K562 (cell line): ENCODE data around the gene NMT1. TPM values are rescaled to one million over a fixed set of nuclear protein-coding genes. Genes with fewer than 3 reads are reported as not detected.

ENCODE experiments used
- BRD4 ChIP-seq: fragments of 200-600 bp; sonication (generic); IDR thresholded peaks from 2 replicates; pipeline ENCODE4 v1.6.1; 2017; ENCODE audit warnings: inconsistent platforms
- CBX8 ChIP-seq: fragments of 200-600 bp; sonication (generic); IDR thresholded peaks from 2 replicates; pipeline ENCODE4 v1.6.1; 2012; ENCODE audit warnings: borderline replicate concordance, mixed run types, low read depth, mild to moderate bottlenecking, moderate library complexity, mixed read lengths, low read length, control low read depth, inconsistent platforms; ENCODE audit not compliant: poor library complexity, severe bottlenecking; ENCODE audit errors: extremely low read depth
- E2F5 ChIP-seq: sonication (generic); formaldehyde crosslinking; IDR thresholded peaks from 2 replicates; pipeline ENCODE4 v1.8.0; 2022; ENCODE audit warnings: mild to moderate bottlenecking, missing genetic modification reagents
- HNRNPUL1 ChIP-seq: fragments of 200-400 bp; formaldehyde crosslinking; IDR thresholded peaks from 2 replicates; pipeline ENCODE4 v1.6.1; 2017; ENCODE audit warnings: low read length
- MTF1 ChIP-seq: fragments of 250-450 bp; sonication (Bioruptor Pico); IDR thresholded peaks from 2 replicates; pipeline ENCODE4 v1.9.0; 2021; ENCODE audit warnings: moderate library complexity, mild to moderate bottlenecking, inconsistent platforms, borderline replicate concordance
- NCOA4 ChIP-seq: fragments of 450-650 bp; IDR thresholded peaks from 2 replicates; pipeline ENCODE4 v1.6.1; 2018; ENCODE audit warnings: mild to moderate bottlenecking; ENCODE audit not compliant: partially characterized antibody
- NR3C1 ChIP-seq: sonication (generic); formaldehyde crosslinking; IDR thresholded peaks from 2 replicates; pipeline ENCODE4 v1.8.1; 2022; ENCODE audit warnings: missing genetic modification reagents
- RBM17 ChIP-seq: fragments of 200-400 bp; formaldehyde crosslinking; IDR thresholded peaks from 2 replicates; pipeline ENCODE4 v1.6.1; 2017; ENCODE audit warnings: low read depth, mild to moderate bottlenecking, low read length, borderline replicate concordance
- RBM39 ChIP-seq: fragments of 200-400 bp; formaldehyde crosslinking; optimal IDR thresholded peaks from 2 replicates; pipeline ENCODE3; 2018; ENCODE audit warnings: low read depth, low read length
- SIN3A ChIP-seq, 2 experiments: fragments of 150-350 bp in 1 of 2; IDR thresholded peaks; 2 replicates each; pipeline ENCODE4 v1.6.1; 2011 to 2016; ENCODE audit warnings: borderline replicate concordance in 2 of 2, low read depth in 2 of 2, low read length in 2 of 2, mild to moderate bottlenecking in 2 of 2, moderate library complexity in 2 of 2; ENCODE audit not compliant: control insufficient read depth in 1 of 2
- SIN3B ChIP-seq: fragments of 450-650 bp; IDR thresholded peaks from 2 replicates; pipeline ENCODE4 v1.6.1; 2017; ENCODE audit warnings: low read depth, mild to moderate bottlenecking, moderate library complexity
- SMAD1 ChIP-seq: fragments of 150-350 bp; IDR thresholded peaks from 2 replicates; pipeline ENCODE4 v1.6.1; 2014; ENCODE audit warnings: low read length, low read depth; ENCODE audit not compliant: partially characterized antibody
- SMC3 ChIP-seq: conservative IDR thresholded peaks from 2 replicates; pipeline ENCODE4 v1.6.1; 2011; ENCODE audit warnings: low read depth, low read length, improper control_type of control experiment; ENCODE audit not compliant: insufficient read depth
- TRIM24 ChIP-seq, 2 experiments: fragments of 450-650 bp; IDR thresholded peaks; 2 replicates each; pipeline ENCODE4 v1.6.1; 2016
- YBX1 ChIP-seq: fragments of 450-650 bp; IDR thresholded peaks from 2 replicates; pipeline ENCODE4 v1.7.1; 2016; ENCODE audit warnings: mild to moderate bottlenecking
- polyA plus RNA-seq, 8 experiments: library from polyadenylated mRNA; depleted of rRNA in 4 of 8; stranded (reverse) in 5 of 8; unstranded in 3 of 8; fragments of >200 nt; fragmentation: Nextera tagmentation in 2 of 8; fragmentation: Illumina TruSeq in 1 of 8; extraction: Ambion mirVana in 2 of 8; extraction: Trizol in 1 of 8; gene quantifications; 2 replicates each; pipeline versions ENCODE4 v1.2.1 to v1.2.3, GENCODE V29; 2011 to 2014; ENCODE audit warnings: inconsistent platforms in 1 of 8, missing spikeins in 1 of 8
- total RNA-seq, 7 experiments: library from RNA; depleted of rRNA in 6 of 7; stranded (reverse); fragments of >200 nt in 6 of 7; fragmentation: Illumina TruSeq in 2 of 7; extraction: Trizol in 2 of 7; gene quantifications; 2 replicates each; pipeline versions ENCODE4 v1.2.1 to v1.2.3, GENCODE V29; 2011 to 2021; ENCODE audit warnings: low replicate concordance in 1 of 7
- TF ChIP-seq, protein P1 (sequence below): sonication (generic); formaldehyde crosslinking; IDR thresholded peaks from 2 replicates; pipeline ENCODE4 v1.8.0; 2023; ENCODE audit warnings: mild to moderate bottlenecking, missing genetic modification reagents
- TF ChIP-seq, protein P2 (sequence below): fragments of 250-450 bp; sonication (Bioruptor Pico); IDR thresholded peaks from 2 replicates; pipeline ENCODE4 v1.5.0; 2021; ENCODE audit warnings: mild to moderate bottlenecking, moderate library complexity
- TF ChIP-seq, protein P3 (sequence below): fragments of 450-650 bp; formaldehyde crosslinking; IDR thresholded peaks from 2 replicates; pipeline ENCODE4 v1.4.0; 2022; ENCODE audit warnings: missing genetic modification characterization
- TF ChIP-seq, protein P4 (sequence below): sonication (generic); formaldehyde crosslinking; IDR thresholded peaks from 2 replicates; pipeline ENCODE4 v1.8.0; 2022; ENCODE audit warnings: mild to moderate bottlenecking, missing genetic modification reagents

NMT1 gene
- total and polyA plus RNA-seq, 9 of the 15 experiments (the other 6 are each of a cell fraction or from before 2014, with no cell fraction given): 86.7 to 569 (median 213) TPM

- TF ChIP-seq, protein P1, sequence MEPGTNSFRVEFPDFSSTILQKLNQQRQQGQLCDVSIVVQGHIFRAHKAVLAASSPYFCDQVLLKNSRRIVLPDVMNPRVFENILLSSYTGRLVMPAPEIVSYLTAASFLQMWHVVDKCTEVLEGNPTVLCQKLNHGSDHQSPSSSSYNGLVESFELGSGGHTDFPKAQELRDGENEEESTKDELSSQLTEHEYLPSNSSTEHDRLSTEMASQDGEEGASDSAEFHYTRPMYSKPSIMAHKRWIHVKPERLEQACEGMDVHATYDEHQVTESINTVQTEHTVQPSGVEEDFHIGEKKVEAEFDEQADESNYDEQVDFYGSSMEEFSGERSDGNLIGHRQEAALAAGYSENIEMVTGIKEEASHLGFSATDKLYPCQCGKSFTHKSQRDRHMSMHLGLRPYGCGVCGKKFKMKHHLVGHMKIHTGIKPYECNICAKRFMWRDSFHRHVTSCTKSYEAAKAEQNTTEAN (CRISPR knock-in tag): no peak
- no peak for TF ChIP-seq SIN3B
- TF ChIP-seq, protein P2, sequence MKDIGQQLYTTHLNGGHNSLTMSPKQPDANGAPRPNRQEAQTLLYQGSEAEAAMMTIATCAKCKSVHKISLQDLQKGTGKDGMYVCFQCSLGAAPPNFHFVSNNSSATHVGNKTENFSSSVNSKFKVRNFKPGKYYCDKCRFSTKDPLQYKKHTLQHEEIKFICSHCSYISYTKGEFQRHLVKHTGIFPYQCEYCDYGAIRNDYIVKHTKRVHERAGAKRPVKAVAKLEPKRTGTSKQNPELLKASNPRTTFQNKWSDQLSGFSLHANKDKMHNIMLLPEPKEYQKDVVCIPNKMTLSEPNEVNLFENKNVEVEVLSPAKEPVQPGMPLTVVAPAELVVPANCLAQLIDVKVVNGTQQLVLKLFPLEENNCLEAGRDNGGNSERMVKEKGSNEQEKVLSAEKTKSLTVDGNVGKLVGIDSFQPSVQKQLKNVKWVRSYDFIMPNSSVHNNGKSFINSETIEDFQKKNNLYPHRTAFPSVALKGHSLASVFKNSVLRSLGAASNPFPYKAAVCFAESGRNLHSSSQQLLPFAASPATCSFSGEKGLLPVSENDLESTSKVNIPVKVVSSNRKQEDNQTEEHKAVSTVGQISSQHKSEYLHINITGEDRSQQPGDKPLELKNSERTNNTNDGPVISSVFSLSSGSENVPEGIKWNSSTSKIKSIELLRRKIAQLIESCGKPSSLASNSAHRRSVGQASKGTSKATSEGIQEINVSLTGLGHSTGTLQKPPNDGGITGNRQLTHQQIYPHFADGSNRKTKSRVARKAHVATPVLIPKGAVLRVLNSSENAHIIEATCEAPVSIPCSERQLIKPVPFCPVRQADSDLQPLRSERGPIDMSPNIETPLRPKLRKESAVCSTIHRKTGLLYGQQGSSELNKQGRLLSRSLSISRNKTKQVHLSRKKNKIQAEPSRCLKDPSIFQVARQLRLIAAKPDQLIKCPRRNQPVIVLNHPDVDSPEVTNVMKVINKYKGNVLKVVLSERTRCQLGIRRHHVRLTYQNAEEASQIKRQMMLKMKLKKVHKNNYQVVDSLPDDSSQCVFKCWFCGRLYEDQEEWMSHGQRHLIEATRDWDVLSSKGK (CRISPR knock-in tag): no peak
- TF ChIP-seq BRD4: no peak
- TF ChIP-seq, protein P3, sequence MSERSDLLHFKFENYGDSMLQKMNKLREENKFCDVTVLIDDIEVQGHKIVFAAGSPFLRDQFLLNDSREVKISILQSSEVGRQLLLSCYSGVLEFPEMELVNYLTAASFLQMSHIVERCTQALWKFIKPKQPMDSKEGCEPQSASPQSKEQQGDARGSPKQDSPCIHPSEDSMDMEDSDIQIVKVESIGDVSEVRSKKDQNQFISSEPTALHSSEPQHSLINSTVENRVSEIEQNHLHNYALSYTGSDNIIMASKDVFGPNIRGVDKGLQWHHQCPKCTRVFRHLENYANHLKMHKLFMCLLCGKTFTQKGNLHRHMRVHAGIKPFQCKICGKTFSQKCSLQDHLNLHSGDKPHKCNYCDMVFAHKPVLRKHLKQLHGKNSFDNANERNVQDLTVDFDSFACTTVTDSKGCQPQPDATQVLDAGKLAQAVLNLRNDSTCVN (CRISPR knock-in tag): no peak
- TF ChIP-seq RBM17: no peak
- TF ChIP-seq SMC3: no peak
- TF ChIP-seq YBX1: no peak
- no peak for TF ChIP-seq CBX8
- peak in 1 of 2 experiments; percentile 54; a peak in 1 of 4 replicates for TF ChIP-seq SIN3A (IDR thresholded peaks at IDR 0.05; ENCODE audit: borderline replicate concordance in 2 of 2, control insufficient read depth in 1 of 2, low read depth in 2 of 2, low read length in 2 of 2)
- TF ChIP-seq, protein P4, sequence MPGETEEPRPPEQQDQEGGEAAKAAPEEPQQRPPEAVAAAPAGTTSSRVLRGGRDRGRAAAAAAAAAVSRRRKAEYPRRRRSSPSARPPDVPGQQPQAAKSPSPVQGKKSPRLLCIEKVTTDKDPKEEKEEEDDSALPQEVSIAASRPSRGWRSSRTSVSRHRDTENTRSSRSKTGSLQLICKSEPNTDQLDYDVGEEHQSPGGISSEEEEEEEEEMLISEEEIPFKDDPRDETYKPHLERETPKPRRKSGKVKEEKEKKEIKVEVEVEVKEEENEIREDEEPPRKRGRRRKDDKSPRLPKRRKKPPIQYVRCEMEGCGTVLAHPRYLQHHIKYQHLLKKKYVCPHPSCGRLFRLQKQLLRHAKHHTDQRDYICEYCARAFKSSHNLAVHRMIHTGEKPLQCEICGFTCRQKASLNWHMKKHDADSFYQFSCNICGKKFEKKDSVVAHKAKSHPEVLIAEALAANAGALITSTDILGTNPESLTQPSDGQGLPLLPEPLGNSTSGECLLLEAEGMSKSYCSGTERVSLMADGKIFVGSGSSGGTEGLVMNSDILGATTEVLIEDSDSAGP (CRISPR knock-in tag): 0 out of 2 replicates have a peak, but pooled peaks have one; percentile 3
- no peak for TF ChIP-seq HNRNPUL1
- TF ChIP-seq RBM39: no peak
- TF ChIP-seq MTF1: no peak
- no peak for TF ChIP-seq SMAD1
- TF ChIP-seq NR3C1 (CRISPR knock-in tag): no peak
- no peak for TF ChIP-seq NCOA4
- no peak for TF ChIP-seq TRIM24 (IDR thresholded peaks at IDR 0.05)
- TF ChIP-seq E2F5 (CRISPR knock-in tag): no peak
These were observed 88.0 kb downstream of the NMT1 start (continued) for GRCh38 chr17:45149037-45149668.
